CD4-positive, alpha-beta T cell treated with Interleukin-17A for 4 hours (primary cell): ENCODE data around the gene RBBP5.

Experiments
- DNase-seq: peaks from one replicate; pipeline ENCODE4 v3.0.0-alpha.2; 2020; ENCODE audit warnings: mixed read lengths

RBBP5 gene

DNA sequence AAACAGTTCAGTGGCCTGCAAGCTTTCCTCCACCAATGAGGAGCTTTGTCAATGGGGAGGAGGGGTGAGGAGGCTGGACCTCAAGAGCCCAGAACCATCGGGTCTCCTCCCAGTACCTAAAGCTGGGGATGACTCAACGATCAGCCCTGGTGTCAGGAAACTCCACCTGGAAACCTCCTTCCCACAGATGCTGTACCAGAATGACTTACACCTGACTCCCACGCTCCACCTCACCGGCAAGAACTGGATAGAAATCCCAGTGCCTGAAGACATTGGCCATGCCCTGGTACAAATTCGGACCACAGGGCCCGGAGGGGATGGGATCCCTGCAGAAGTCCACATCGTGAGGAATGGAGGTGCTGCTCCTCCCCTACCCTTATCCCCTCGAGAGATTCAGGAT lies 48.9 kb downstream of the RBBP5 start:
- DNase-seq: no peak

DNA sequence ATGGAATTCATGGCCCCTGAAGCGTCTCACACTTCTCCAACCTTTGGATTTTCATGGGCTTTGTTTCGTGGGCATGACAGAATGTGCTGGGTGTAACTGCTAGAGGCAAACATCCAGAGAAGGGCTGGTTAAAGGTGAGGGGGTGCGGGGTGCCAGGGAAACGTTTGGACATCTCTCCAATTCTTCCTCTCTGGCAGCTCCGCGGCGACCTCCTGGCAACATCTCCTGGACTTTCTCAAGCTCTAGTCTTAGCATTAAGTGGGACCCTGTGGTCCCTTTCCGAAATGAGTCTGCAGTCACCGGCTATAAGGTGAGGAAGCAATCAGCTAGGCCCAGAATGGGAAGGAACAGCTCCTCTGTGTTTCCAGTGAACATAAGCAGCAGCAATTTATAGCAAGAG lies 49.5 kb downstream of the RBBP5 start:
- DNase-seq: no peak

DNA sequence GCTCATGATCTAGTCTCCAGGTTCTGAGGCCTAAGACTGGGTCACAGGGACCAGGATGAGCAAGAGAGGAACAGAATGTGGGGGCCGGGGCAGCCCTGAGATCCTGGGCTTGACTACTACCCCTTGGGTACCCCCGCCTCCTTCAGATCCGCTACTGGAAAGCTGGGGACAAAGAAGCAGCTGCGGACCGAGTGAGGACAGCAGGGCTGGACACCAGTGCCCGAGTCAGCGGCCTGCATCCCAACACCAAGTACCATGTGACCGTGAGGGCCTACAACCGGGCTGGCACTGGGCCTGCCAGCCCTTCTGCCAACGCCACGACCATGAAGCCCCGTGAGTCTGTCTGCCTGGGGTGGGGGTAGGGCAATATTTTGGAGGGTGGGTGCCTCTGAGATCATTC lies 50.0 kb downstream of the RBBP5 start:
- no peak for DNase-seq

DNA sequence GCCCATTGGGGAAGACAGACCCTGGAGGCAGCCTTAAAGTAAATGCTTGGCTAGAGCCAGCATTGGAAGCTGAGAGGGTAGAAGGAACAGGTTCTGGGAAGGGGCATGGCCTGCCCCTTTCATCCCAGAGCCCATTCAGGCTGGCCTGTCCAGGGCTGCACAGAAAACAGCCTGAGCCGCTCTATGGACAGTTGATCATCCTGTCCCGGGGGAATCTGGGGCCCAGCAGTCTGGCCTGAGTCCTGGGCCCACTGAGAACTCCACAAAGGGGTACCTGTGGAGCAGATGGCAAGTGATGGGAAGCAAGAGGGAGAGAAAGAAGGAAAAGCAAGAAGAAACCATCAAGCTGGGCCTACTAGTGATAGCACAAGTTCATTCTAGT lies 50.8 kb downstream of the RBBP5 start:
- DNase-seq: no peak

DNA sequence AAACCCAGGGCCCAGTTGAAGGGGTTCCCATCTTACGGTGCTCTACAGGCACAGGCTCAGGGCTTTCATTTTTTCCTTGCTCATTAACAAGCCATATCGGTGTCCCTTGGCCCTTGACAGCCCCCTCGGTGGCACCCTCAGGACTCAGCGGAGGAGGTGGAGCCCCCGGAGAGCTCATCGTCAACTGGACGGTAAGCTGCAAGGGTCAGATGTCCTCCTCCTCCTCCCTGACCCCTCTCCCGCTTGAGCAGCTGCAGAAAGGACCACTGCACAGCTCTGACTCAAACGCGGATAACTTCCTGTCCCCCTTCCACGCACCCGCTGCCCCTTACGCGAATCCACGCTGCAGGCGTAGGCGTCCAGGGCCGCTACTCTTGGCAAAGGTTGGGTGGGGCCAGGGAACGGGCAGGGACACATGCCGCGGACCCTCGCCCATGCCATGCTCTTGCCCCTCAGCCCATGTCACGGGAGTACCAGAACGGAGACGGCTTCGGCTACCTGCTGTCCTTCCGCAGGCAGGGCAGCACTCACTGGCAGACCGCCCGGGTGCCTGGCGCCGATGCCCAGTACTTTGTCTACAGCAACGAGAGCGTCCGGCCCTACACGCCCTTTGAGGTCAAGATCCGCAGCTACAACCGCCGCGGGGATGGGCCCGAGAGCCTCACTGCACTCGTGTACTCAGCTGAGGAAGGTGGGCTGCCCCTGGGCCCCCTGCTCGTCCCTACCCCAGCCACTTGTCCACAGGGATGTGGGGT lies 52.2 kb downstream of the RBBP5 start:
- no peak for DNase-seq

DNA sequence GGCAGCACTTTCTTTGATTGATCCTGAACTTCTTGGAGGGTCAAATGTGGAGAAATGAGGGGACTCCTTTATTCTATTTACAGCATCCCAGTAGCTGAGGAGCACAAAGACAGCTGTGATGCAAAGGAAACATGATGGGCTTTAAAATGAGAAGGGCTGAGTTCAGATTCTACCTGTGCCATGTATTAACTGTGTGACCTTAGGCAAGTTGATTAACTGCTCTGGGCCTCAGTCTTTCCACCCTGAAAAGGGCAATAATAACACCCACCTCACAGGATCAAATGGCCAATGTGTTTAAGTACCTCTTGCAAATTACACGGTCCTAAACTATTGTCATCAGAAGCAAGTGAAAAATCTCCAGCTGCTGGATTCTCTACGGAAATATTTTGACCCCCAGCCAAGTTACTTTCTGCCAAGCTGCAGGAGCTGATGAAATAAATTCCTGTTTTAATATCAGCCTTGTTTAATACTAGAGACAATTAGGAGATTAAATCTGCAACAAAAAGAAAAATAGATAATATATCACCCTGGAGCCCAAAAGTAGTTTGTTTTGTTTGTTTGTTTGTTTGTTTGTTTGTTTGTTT lies 53.2 kb downstream of the RBBP5 start:
- no peak for DNase-seq

DNA sequence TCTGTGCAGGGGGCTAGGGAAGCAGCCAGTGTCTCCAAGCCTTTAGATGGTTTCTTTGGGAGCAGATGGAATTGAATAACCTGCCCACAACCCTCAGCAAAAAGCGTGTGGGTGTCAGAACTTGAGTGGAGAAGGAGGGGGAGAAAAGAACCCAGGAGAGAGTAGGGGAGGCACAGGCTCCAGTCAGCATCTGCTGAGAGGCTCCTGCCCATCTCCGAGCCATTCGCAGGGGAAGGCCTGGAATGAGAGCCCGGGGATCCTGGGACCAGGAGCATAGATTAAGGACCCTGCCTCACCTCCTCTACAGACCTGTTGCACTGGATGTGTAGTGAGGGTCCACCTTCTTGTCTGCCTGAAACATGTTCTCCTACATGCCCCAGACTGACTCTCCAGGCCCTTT lies 53.8 kb downstream of the RBBP5 start:
- no peak for DNase-seq

DNA sequence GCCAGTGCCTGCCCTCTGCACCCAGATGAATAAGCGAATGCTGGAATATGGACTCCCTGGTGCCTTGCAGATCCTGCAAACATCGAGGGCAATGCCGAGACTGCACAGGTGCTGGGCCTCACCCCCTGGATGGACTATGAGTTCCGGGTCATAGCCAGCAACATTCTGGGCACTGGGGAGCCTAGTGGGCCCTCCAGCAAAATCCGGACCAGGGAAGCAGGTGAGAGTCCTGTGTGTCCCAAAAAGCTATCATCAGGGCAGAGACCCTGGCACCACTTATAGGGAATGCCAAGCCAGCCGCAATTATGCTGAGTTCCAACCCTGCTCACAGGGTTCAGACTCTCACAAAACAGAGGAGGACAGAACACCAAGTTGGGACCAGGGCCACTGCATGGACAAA lies 54.7 kb downstream of the RBBP5 start:
- DNase-seq: no peak

DNA sequence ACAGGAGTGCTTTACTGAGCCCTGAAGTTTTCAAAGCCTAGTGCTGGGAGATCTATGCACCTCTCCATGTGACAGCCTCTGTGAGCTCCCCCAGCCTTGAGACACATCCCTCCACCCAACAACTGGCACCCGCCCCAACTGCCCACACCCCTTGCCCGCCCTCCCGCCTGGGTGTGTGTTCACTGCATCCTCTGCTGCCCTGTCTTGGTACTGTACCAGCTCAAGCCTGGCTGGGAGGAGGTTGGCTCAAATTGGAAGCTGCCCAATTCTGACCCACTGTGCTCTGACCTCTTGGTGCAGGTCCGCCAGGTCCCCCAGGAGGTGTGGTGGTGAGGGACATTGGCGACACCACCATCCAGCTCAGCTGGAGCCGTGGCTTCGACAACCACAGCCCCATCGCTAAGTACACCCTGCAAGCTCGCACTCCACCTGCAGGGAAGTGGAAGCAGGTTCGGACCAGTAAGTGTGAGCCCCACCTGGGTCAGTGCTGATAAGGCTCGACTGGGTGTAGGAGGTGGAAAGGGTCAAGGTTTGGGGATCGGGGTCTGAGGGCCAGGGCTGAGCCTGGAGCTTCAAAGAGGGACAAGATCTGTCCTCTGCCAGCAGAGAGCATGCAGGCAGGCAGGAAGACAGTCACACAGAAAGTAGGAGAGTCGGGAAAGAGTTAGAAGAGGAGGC lies 55.5 kb downstream of the RBBP5 start:
- DNase-seq: no peak

DNA sequence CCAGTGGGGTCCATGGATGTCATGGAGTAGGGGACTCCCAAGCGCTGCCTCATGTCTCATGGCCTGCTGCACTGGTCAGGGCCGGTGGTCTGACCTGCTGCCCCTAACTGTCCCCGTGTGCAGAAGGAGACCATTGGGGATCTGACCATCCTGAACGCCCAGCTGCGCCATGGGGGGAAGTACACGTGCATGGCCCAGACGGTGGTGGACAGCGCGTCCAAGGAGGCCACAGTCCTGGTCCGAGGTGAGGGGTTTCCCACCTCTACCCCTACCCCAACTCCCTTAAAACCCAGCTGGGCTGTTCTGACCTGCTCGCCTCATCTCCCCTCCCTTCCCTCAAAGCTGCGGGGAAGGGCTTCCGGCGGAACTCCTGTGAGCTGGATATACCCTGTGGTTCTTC lies 56.1 kb downstream of the RBBP5 start:
- DNase-seq: no peak

DNA sequence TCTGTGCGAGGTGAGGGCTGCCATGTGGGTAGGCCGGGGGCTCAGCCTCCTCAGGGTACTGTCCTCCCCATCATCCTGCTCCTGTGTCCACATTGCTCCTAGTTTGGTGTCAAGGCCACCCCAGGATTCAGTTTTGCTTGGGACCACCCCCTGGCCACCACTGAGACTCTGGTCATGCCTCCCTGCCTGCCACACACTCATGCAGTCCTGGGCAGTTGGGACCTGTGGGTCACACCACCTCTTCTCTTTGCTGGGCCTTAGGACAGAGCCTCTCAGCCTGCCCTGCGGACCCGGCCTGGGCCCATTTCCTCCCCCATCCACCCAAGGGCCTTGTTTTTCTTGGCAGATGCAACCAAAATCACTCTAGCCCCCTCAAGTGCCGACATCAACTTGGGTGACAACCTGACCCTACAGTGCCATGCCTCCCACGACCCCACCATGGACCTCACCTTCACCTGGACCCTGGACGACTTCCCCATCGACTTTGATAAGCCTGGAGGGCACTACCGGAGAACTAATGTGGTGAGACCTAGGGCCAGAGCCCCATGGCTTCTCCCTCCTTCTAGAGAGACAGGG lies 56.9 kb downstream of the RBBP5 start:
- DNase-seq: no peak

DNA sequence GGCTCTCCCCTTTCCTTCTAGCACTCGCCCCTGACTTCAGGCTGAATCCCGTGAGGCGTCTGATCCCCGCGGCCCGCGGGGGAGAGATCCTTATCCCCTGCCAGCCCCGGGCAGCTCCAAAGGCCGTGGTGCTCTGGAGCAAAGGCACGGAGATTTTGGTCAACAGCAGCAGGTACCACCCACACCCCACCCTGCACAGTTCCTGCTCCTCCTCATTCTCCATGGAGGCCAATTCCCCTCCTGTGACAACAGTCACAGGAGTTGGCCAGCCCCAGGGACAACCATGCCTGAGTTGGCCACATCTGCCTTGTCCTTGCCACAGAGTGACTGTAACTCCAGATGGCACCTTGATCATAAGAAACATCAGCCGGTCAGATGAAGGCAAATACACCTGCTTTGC lies 57.5 kb downstream of the RBBP5 start:
- DNase-seq: no peak

DNA sequence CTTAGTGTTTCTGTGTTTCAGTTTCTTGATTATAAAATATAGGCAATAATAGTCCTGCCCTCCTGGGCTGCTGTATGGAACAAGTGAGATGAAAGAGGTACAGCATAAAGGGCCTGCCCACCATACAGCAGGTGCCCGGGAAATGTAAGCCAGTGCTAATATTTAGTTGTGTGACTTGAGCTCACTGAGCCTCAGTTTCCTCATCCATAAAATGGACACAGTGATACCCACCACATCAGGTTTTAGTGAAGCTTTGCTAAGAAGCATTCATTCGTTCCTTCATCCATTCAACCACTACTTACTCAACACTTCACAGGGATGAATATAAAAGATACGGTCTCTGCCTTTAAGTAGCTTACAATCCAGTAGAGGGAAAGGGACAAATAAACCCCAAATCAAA lies 58.9 kb downstream of the RBBP5 start:
- DNase-seq: no peak

DNA sequence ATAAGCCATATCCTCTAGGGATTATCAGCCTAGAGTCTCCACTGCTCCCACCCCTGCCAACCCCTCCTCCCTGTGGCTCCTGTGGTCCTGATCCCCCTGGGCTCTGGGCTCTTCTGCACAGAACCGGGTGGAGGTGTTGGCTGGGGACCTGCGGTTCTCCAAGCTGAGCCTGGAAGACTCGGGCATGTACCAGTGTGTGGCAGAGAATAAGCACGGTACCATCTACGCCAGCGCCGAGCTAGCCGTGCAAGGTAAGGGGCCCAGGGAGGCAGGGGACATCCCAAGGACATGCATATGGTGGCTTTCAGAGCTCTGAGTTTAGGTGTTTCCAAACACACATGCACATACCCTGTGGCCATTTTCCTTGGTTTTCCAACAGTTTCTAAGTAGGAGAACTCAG lies 59.5 kb downstream of the RBBP5 start:
- no peak for DNase-seq

DNA sequence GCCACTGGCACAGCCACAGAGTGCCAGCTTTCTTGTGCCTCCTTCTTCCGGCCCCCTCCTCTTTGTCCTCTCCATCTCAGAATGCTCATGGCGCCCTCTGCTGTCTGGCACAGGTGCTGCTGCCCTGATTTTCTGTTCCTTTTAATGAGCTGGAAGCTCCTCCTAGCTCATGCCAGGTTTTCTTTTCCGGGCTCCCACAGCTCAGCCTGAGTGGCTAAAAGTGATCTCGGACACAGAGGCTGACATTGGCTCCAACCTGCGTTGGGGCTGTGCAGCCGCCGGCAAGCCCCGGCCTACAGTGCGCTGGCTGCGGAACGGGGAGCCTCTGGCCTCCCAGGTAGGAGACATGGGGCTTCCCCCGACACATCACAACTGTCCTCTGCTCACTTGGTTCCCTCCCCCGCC lies 60.1 kb downstream of the RBBP5 start:
- peak; percentile 76 for DNase-seq

DNA sequence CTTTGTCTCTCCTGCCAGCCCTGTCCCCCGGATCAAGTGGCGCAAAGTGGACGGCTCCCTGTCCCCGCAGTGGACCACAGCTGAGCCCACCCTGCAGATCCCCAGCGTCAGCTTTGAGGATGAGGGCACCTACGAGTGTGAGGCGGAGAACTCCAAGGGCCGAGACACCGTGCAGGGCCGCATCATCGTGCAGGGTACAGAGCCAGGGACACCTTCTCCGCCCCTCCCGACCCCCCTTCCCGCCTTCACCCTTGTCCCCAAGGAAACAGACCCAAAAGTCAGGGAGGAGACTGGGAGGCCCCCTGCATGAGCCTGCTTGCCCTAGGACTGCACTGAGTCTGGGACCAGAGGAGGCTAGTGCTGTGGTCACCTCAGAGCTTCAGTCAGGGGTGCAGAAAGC lies 60.6 kb downstream of the RBBP5 start:
- no peak for DNase-seq

DNA sequence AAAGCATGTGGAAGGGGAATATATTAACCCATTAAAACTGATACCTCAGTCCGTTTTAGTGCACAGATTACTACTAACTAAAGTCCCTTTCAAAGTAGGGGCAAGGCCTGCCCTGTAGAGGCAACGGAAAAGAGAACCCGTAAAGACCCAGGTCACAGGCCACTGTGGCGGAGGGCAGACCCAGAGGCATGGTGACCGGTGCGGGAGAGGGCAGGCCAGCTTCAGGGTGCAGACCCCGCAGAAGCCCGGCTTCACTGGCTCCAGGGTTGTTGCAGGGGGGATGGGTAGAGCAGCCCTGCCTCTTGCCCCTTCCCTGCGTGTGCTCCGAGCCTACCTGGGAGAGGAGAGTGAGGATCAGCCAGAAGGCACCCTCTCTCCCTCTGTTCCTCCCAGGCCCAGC lies 61.0 kb downstream of the RBBP5 start:
- DNase-seq: no peak

DNA sequence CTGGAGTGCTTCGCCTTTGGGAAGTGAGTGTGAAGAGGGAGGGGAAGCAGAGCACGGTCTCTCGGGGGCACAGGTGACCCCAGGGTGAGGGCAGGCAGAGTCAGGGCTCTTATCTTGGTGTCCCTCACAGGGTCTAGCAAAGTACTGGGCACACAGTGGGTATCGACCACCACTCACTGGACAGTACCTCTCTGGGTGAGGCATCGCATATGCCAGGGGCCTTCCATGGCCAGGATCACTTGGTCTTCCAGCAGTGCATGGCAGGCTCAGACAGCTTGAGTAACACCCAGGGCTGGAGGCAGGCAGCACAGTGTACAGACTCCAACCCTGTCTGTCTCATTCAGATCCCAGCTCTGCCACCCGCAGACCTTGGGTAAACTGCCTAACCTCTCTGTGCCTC lies 62.1 kb downstream of the RBBP5 start:
- no peak for DNase-seq

DNA sequence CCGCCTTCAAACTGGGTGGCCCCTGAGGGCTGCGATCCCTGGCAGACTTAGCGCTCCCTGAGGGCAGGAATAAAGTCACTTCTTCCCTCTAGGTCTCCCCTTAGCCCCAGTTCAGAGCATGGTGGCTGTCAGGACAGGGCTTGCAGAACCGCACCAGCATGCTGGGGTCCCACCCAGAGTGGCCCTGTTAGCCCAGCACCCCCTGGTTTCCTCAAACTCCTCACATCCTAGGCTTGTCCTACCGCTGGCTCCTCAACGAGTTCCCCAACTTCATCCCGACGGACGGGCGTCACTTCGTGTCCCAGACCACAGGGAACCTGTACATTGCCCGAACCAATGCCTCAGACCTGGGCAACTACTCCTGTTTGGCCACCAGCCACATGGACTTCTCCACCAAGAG lies 62.9 kb downstream of the RBBP5 start:
- DNase-seq: no peak

DNA sequence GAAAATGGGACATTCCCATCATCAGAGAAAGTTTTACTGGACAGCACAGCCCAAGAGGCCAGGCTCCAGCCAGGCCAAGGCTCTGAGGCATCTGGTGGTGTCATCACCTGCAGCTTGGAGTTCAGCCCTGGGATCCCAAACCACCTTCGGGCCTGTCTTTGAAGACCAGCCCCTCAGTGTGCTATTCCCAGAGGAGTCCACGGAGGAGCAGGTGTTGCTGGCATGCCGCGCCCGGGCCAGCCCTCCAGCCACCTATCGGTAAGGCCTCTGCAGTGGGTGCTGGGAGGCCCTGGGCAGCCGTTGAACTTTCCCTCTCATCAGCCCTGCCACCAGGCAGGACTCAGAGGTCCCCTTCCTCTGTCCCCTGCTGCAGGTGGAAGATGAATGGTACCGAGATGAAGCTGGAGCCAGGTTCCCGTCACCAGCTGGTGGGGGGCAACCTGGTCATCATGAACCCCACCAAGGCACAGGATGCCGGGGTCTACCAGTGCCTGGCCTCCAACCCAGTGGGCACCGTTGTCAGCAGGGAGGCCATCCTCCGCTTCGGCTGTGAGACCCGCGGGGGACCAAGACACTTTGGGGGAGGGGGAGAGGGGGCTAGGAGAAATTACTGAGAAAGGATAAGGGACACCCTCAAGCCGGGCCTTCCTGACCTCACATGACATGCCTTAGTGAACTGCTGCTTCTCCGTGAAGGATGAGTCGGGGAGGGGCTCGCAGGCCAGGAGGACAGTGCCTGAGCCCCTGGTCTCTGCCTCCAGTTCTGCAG lies 63.8 kb downstream of the RBBP5 start:
- no peak for DNase-seq

DNA sequence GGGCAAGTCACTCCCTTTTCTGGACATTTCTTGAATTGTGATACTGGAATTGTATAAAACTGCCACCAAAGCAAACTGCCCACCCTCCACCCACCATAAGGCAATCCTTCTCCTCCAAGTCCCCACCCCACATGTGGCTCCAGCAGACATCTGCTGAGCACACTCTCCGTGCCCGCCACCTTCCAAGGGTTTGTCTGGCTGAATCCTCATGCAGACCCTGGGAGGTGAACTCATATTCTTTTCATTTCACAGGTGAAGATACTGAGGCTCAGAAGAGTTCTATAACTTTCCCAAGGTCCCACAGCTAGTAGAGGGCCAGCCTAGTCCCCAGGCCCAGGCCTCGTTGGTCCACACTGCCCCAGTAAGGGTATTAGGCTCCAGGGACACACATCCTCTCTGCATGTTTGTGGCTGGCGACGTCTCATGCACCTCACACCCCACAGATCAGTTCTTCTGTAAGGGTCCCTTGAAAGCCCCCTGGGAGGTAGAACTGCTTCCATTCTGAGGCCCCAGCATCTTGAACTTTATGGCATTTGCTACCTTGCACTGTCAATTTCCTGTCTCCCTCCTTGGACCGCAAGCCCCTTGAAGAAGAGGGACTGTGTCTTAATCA lies 64.7 kb downstream of the RBBP5 start:
- DNase-seq: no peak

DNA sequence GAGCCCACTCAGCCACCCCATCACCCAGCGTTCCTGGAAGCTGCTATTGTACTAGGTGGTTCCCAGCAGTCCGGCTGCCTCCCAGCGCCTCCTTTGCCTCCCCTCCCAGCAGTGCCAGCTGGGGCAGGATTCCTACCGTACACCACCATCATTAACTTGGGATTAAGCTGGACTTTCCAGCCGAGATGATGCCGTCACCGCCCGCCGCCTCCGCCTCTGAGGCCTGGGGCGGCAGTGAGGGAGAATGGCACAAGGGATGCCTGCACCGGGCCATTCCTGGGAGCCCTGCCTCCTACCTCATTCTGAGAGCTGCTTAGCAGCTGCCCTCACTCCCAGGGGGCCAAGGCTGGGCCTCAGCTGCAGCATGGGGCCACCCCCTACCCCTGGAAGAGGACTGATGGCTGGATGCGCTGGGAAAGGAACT lies 65.6 kb downstream of the RBBP5 start:
- DNase-seq: no peak

DNA sequence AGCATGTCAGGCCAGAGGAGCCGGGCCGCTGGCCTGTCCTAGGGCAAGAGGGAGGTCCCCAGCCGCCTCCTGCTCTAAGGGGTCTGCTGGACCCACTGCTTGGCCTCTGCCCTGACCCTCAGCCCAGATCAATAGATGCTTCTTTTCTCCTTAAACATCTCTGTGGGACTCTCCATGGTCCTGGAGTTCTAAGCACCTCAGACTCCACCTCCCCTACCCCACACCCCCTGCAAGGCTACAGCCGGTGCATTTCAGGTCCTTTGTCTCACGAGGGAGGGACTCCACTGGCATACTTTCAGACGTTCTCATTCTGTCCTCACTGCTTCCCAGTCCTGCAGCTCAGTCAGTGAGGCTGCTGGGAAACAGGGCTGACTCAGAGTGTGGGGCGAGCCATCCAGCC lies 67.8 kb downstream of the RBBP5 start:
- no peak for DNase-seq
